HG03442 (cell line): ENCODE data around the gene BLMH.

Experiments used
- ATAC-seq: cut with Tn5 transposase; IDR thresholded peaks from one replicate; pipeline ENCODE4 v1.9.1; 2021; ENCODE audit warnings: mild to moderate bottlenecking, moderate library complexity; ENCODE audit not compliant: unreplicated experiment

The BLMH gene

GRCh38 chr17:30253312-30253711, 38.4 kb downstream of the BLMH start:
- ATAC-seq: no peak

GRCh38 chr17:30251931-30252330, 39.8 kb downstream of the BLMH start:
- no peak for ATAC-seq

- ATAC-seq: no peak
Measured at GRCh38 chr17:30249460-30249859, 42.3 kb downstream of the BLMH start.

GRCh38 chr17:30248786-30249185, 43.0 kb downstream of the BLMH start:
- no peak for ATAC-seq

GRCh38 chr17:30246460-30246859, 45.3 kb downstream of the BLMH start:
- ATAC-seq: no peak

- ATAC-seq: no peak
Measured at GRCh38 chr17:30244853-30245385, 46.8 kb downstream of the BLMH start.

- ATAC-seq: no peak
Measured at GRCh38 chr17:30243568-30243967, 48.2 kb downstream of the BLMH start.

- no peak for ATAC-seq
Measured at GRCh38 chr17:30243002-30243401, 48.7 kb downstream of the BLMH start.

- ATAC-seq: no peak
Measured at GRCh38 chr17:30241051-30241450, 50.7 kb downstream of the BLMH start.

- no peak for ATAC-seq
Measured at GRCh38 chr17:30240177-30240576, 51.6 kb downstream of the BLMH start.

- ATAC-seq: no peak
Measured at GRCh38 chr17:30239089-30239462, 52.7 kb downstream of the BLMH start.

GRCh38 chr17:30238387-30239088, 53.2 kb downstream of the BLMH start:
- ATAC-seq: no peak

GRCh38 chr17:30238003-30238344, 53.8 kb downstream of the BLMH start:
- no peak for ATAC-seq

GRCh38 chr17:30237296-30238002, 54.3 kb downstream of the BLMH start:
- no peak for ATAC-seq

GRCh38 chr17:30236766-30237165, 55.0 kb downstream of the BLMH start:
- ATAC-seq: no peak

- no peak for ATAC-seq
Measured at GRCh38 chr17:30236297-30236624, 55.5 kb downstream of the BLMH start.

GRCh38 chr17:30235386-30236296, 56.1 kb downstream of the BLMH start, which contains the start of gene SLC6A4:
TSS of gene SLC6A4 (minus strand) at chr17:30235697. CDS start at chr17:30221958, 13,739 bp downstream.
- no peak for ATAC-seq

- no peak for ATAC-seq
Measured at GRCh38 chr17:30234964-30235363, 56.8 kb downstream of the BLMH start.

- ATAC-seq: no peak
Measured at GRCh38 chr17:30234296-30234695, 57.4 kb downstream of the BLMH start.

GRCh38 chr17:30232824-30233427, 58.8 kb downstream of the BLMH start:
- no peak for ATAC-seq
